Spleen (tissue), 11 donors: ENCODE measurements around the gene TMEM272. TPM values are rescaled to one million over a fixed set of nuclear protein-coding genes. Genes with fewer than 3 reads are reported as not detected.

Experiments used
- DNase-seq: peaks from one replicate; pipeline ENCODE4 v3.0.0-alpha.2; 2020
- H3K27ac ChIP-seq, 8 donors: fragments of 200-600 bp; sonication (generic) in 7 of 8; 1 replicate in 4 of 8; 2 replicates in 4 of 8; pipeline versions ENCODE4 v1.5.0 to v1.8.0; 2016 to 2021; ENCODE audit warnings: inconsistent platforms in 4 of 8, mild to moderate bottlenecking in 4 of 8, moderate library complexity in 1 of 8
- H3K27me3 ChIP-seq, 7 donors: fragments of 200-600 bp; sonication (generic) in 6 of 7; replicated peaks in 1 of 7; 1 replicate in 4 of 7; 2 replicates in 3 of 7; pipeline versions ENCODE4 v1.5.0 to v1.8.0; 2016 to 2021; ENCODE audit warnings: inconsistent platforms in 3 of 7, mild to moderate bottlenecking in 1 of 7
- H3K36me3 ChIP-seq, 6 donors: fragments of 200-600 bp; sonication (generic) in 5 of 6; 1 replicate in 4 of 6; 2 replicates in 2 of 6; pipeline versions ENCODE4 v1.5.0 to v1.8.0; 2016 to 2021; ENCODE audit warnings: inconsistent platforms in 2 of 6
- H3K4me1 ChIP-seq, 6 donors: fragments of 200-600 bp; sonication (generic) in 5 of 6; 1 replicate in 3 of 6; 2 replicates in 3 of 6; pipeline versions ENCODE4 v1.5.0 to v1.8.0; 2016 to 2021; ENCODE audit warnings: inconsistent platforms in 3 of 6
- H3K4me3 ChIP-seq, 8 donors: fragments of 200-600 bp; sonication (generic) in 7 of 8; 1 replicate in 4 of 8; 2 replicates in 4 of 8; pipeline versions ENCODE4 v1.5.0 to v1.8.0; 2016 to 2021; ENCODE audit warnings: inconsistent platforms in 4 of 8, mild to moderate bottlenecking in 4 of 8, moderate library complexity in 2 of 8
- H3K9me3 ChIP-seq, 8 donors: fragments of 200-600 bp; sonication (generic) in 7 of 8; 1 replicate in 4 of 8; 2 replicates in 4 of 8; pipeline versions ENCODE4 v1.5.0 to v1.8.0; 2016 to 2021; ENCODE audit warnings: inconsistent platforms in 4 of 8
- CTCF ChIP-seq, 11 experiments: fragments of 200-600 bp in 7 of 11; fragments of 450-650 bp in 4 of 11; sonication (generic) in 4 of 11; IDR thresholded peaks in 8 of 11; conservative IDR thresholded peaks in 3 of 11; 1 replicate in 7 of 11; 2 replicates in 4 of 11; pipeline versions ENCODE4 v1.4.0 to v1.8.0; 2016 to 2021; ENCODE audit warnings: antibody characterized with exemption in 11 of 11, inconsistent platforms in 4 of 11, mild to moderate bottlenecking in 1 of 11
- POLR2A ChIP-seq, 3 donors: fragments of 450-650 bp; IDR thresholded peaks; one replicate each; pipeline ENCODE4 v1.5.1; 2017; ENCODE audit warnings: antibody characterized with exemption in 3 of 3, mild to moderate bottlenecking in 1 of 3
- POLR2AphosphoS5 ChIP-seq, 3 donors: sonication (generic); formaldehyde crosslinking; IDR thresholded peaks; one replicate each; pipeline ENCODE4 v1.5.1; 2017; ENCODE audit warnings: antibody characterized with exemption in 3 of 3
- WGBS, 5 donors: extraction: QIAGEN DNeasy Blood & Tissue Kit in 3 of 5; methylation state at CpG; one replicate each; pipeline versions ENCODE4 v1.1.5 to v1.1.7; 2013 to 2018; 5-methylcytosine and 5-hydroxymethylcytosine counted together
- intact Hi-C: fragments of 100-400 bp; cut with DNase I; formaldehyde crosslinking; loops from one replicate; pipeline ENCODE4 v1.15.0; 2023; ENCODE audit warnings: low total_unique reads
- polyA plus RNA-seq, 3 donors: library from polyadenylated mRNA; stranded (reverse); fragments of 200-250 nt; gene quantifications; one replicate each; pipeline ENCODE4 v1.2.1, GENCODE V29; 2013
- total RNA-seq, 7 donors: library from RNA; depleted of rRNA in 3 of 7; stranded (reverse); fragments of >200 nt in 3 of 7; fragmentation: NEBNext Ultra II Directional in 4 of 7; extraction: Animal tissue kit (Norgen Biotek cat#: 25700) in 4 of 7; gene quantifications; one replicate each; pipeline versions ENCODE4 v1.1.0 to v1.2.1, GENCODE V29; 2016 to 2021
- donor health status: healthy with polysubstance abuse.
- donor health status: DM: no; HTN: no; CAD: no; lungs with moderate emphysema.
- donor health status: DM: no; HTN: no; CAD: no.
- donor health status: Bipolar disorder and iron deficiency.
- donor health status: healthy.
- donor health status: DM: no; HTN: no; CAD: no.
- donor health status: DM: yes; HTN: yes; CAD: no.

Gene TMEM272
- total and polyA plus RNA-seq, 10 donors = 0.03 to 3.3 (median 1.1) TPM

DNA sequence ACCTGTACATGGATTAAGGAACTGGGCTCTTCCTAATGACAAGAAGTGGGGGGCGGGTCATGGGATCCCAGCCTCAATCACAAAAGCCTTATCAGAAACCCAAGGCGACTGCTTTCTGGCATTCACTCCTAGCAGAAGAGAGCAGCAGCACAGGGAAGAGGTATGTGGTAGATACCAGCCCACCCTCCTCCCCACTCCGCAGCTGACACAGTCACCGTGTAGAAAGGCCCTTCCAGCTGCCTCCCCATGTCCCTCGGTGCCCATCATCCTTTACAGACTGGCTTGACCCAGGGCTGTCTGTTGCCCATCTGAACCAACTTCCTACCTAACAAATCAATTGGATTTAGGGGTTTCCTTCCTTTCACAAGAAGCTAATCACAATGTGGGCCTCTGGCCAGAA is 37.9 kb downstream of the TMEM272 start:
- TF ChIP-seq POLR2A (IDR thresholded peaks at IDR 0.05) = no peak
- no peak for TF ChIP-seq CTCF (IDR thresholded peaks at IDR 0.05 in 8 of 11, conservative IDR thresholded peaks at IDR 0.05 in 3 of 11)
- no peak for TF ChIP-seq POLR2AphosphoS5 (IDR thresholded peaks at IDR 0.05)
- no peak overlapping the region for H3K4me3 ChIP-seq
- no peak for DNase-seq
- intact Hi-C loops = no loop called here
- 68 to 91% (median 82%) methylated on average over 5 of the region's 5 CpGs for WGBS, 5 donors
- H3K9me3 ChIP-seq = no peaks in the 10 kb centered on the region
- peaks cover 13 to 55% (median 46%) of the 10 kb centered on the region in 6 donors for H3K4me1 ChIP-seq
- H3K36me3 ChIP-seq = no peaks in the 10 kb centered on the region
- H3K27me3 ChIP-seq = no peaks in the 10 kb centered on the region
- peak overlapping the region in 1 of 8 donors; percentile 100 for H3K27ac ChIP-seq

DNA sequence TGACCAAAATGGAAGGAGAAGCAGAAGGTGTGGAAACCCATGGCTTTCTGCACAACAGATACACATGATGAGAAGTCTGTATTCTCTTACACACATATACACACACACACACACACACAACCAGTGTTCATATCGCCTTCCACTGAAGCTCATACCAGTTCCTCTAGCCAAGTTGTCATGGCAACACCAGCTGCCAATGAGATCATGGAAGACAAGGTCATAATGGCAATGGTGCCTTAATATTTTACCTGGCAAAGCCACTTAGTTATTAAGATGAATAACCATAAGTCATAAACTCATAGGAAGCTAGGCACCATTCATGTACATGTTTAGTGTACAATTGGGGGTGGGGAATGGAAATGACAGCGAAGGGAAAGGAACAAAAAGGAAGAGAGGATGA is 38.4 kb downstream of the TMEM272 start:
- Histone ChIP-seq H3K27ac (peak overlapping the region in 1 of 8 donors; percentile 100), H3K4me1 (peaks cover 13 to 55% (median 45%) of the 10 kb centered on the region in 6 donors), H3K36me3 (no peaks in the 10 kb centered on the region), H3K27me3 (no peaks in the 10 kb centered on the region), H3K4me3 (no peak overlapping the region), H3K9me3 (no peaks in the 10 kb centered on the region)
- intact Hi-C loops = no loop called here
- TF ChIP-seq CTCF (IDR thresholded peaks at IDR 0.05 in 8 of 11, conservative IDR thresholded peaks at IDR 0.05 in 3 of 11) (no peak), POLR2AphosphoS5 (IDR thresholded peaks at IDR 0.05) (no peak), POLR2A (IDR thresholded peaks at IDR 0.05) (no peak)
- 70 to 78% (median 71%) methylated on average over 2 of the region's 2 CpGs for WGBS, 5 donors
- DNase-seq = no peak

DNA sequence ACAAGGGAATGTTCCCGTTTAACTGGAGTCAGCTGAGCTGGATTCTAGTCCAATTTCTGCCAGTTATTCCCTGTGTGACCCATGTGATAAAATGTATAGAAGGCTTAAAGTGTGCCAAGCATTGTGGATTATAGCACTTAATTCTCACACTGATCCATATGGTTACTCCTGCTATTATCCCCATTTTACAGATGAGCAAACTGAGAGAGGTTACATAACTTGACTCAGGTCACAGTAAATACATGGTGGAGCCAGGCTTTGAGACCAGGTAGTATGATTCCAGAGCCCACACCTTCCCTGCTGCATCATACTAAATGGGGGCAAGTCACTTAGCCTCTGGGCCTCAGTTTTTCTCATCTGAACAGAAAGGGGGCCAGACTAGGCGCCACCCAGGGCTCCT is 39.1 kb downstream of the TMEM272 start:
- no peak for TF ChIP-seq CTCF (IDR thresholded peaks at IDR 0.05 in 8 of 11, conservative IDR thresholded peaks at IDR 0.05 in 3 of 11)
- TF ChIP-seq POLR2AphosphoS5 (IDR thresholded peaks at IDR 0.05) = no peak
- no peak for TF ChIP-seq POLR2A (IDR thresholded peaks at IDR 0.05)
- Histone ChIP-seq H3K4me1 (peaks cover 13 to 55% (median 41%) of the 10 kb centered on the region in 6 donors), H3K4me3 (no peak overlapping the region), H3K27ac (peak overlapping the region in 2 of 8 donors; percentile 98 to 100), H3K27me3 (no peaks in the 10 kb centered on the region), H3K9me3 (no peaks in the 10 kb centered on the region), H3K36me3 (no peaks in the 10 kb centered on the region)
- intact Hi-C loops = no loop called here
- WGBS, 5 donors = 94 to 99% (median 98%) methylated on average over 2 of the region's 2 CpGs
- no peak for DNase-seq

DNA sequence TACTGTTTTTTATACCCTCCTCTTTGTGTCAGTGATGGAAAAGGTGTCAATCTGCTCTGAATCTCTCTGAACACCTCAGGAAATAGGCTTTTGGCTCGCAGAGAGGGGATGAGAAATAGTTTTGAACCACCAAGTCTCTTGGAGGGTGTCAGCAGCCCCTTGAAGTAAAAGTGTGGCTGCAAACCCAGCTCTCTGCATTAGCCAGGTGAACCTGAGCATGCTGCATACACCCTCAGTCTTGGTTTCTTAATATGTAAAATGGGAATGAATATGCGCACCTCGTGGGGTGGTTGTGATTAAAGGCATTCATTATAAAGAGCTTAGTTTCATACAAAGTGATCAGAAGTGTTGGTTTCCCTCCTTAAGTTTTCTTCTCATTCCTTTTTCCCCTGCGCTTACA is 39.7 kb downstream of the TMEM272 start:
- Histone ChIP-seq H3K27me3 (no peaks in the 10 kb centered on the region), H3K36me3 (no peaks in the 10 kb centered on the region), H3K4me3 (peak overlapping the region in 2 of 8 donors; percentile 64 to 82), H3K27ac (peak overlapping the region in 7 of 8 donors; percentile 97 to 100 (median 100)), H3K9me3 (no peaks in the 10 kb centered on the region), H3K4me1 (peaks cover 13 to 54% (median 39%) of the 10 kb centered on the region in 6 donors)
- WGBS, 5 donors = 86 to 94% (median 91%) methylated on average over 4 of the region's 4 CpGs
- TF ChIP-seq POLR2A (IDR thresholded peaks at IDR 0.05) (no peak), POLR2AphosphoS5 (IDR thresholded peaks at IDR 0.05) (no peak), CTCF (IDR thresholded peaks at IDR 0.05 in 8 of 11, conservative IDR thresholded peaks at IDR 0.05 in 3 of 11) (no peak)
- DNase-seq = no peak
- intact Hi-C loops = no loop called here
